ENCODE data around the gene PTS. TPM values are rescaled to one million over a fixed set of nuclear protein-coding genes. Genes with fewer than 3 reads are reported as not detected.

PTS gene
- total RNA-seq, 8 experiments from 2014 or later, result 35.8 to 82.5 (median 46.3) TPM

- Histone ChIP-seq H3K4me1 (replicated peaks in 1 of 2) (peaks cover 10 to 11% of the 10 kb centered on the region in 2 donors), H3K27ac (no peak overlapping the region), H3K4me3 (no peak overlapping the region)
- in situ Hi-C loops (cut with MboI; ENCODE audit: low pct_unique_long_range_greater_than_20kb in 2 of 9, low sequenced_read_pairs in 9 of 9, unreplicated experiment in 9 of 9), result loop anchor here in 3 of 9 experiments (5.0 to 25.0 kb wide), 2 partner anchors 58 to 1063 kb away; no protein-coding TSS in a partner anchor
- WGBS, 10 experiments, result 14 to 100% (median 87%) methylated on average over 1 to 4 of the region's 5 CpGs; no CpG with 5 or more reads in 2 of the 10 experiments
- no peak for ATAC-seq (replicated peaks in 6 of 8)
Measured at GRCh38 chr11:112223754-112224532, 2.3 kb upstream of the PTS start.

GRCh38 chr11:112225753-112226061 lies 521 bp upstream of the PTS start:
- 0 to 87% (median 45%) methylated on average over 2 to 3 of the region's 8 CpGs; no CpG with 5 or more reads in 6 of the 10 experiments for WGBS, 10 experiments
- in situ Hi-C loops (cut with MboI; ENCODE audit: low pct_unique_long_range_greater_than_20kb in 2 of 9, low sequenced_read_pairs in 9 of 9, unreplicated experiment in 9 of 9), result no loop called here
- ATAC-seq (replicated peaks in 6 of 8), result no peak
- peaks cover 10 to 11% of the 10 kb centered on the region in 2 donors for H3K4me1 ChIP-seq (replicated peaks in 1 of 2)
- peak overlapping the region; percentile 95 to 97 for H3K27ac ChIP-seq
- peak overlapping the region; percentile 66 to 89 (median 74) for H3K4me3 ChIP-seq

- H3K4me1 ChIP-seq (replicated peaks in 1 of 2), result peaks cover 10 to 11% of the 10 kb centered on the region in 2 donors
- peak in 7 of 8 experiments; percentile 0 to 64 (median 2) for ATAC-seq (replicated peaks in 6 of 8)
- 0 to 9% (median 3%) methylated on average over 3 to 14 of the region's 16 CpGs; no CpG with 5 or more reads in 2 of the 10 experiments for WGBS, 10 experiments
- peak overlapping the region; percentile 66 to 89 (median 74) for H3K4me3 ChIP-seq
- peak overlapping the region; percentile 95 to 97 for H3K27ac ChIP-seq
- in situ Hi-C loops (cut with MboI; ENCODE audit: low pct_unique_long_range_greater_than_20kb in 2 of 9, low sequenced_read_pairs in 9 of 9, unreplicated experiment in 9 of 9), result no loop called here
Measured at GRCh38 chr11:112226831-112227401, 688 bp downstream of the PTS start.

GRCh38 chr11:112227471-112227870 lies 1.2 kb downstream of the PTS start:
- Histone ChIP-seq H3K27ac (peak overlapping the region in 1 of 2 donors; percentile 95), H3K4me1 (replicated peaks in 1 of 2) (peaks cover 10 to 11% of the 10 kb centered on the region in 2 donors), H3K4me3 (peak overlapping the region; percentile 66 to 89 (median 74))
- 33 to 83% (median 69%) methylated on average over 1 to 4 of the region's 4 CpGs; no CpG with 5 or more reads in 1 of the 10 experiments for WGBS, 10 experiments
- in situ Hi-C loops (cut with MboI; ENCODE audit: low pct_unique_long_range_greater_than_20kb in 2 of 9, low sequenced_read_pairs in 9 of 9, unreplicated experiment in 9 of 9), result no loop called here
- no peak for ATAC-seq (replicated peaks in 6 of 8)

GRCh38 chr11:112228706-112229105 lies 2.5 kb downstream of the PTS start:
- H3K27ac ChIP-seq, result no peak overlapping the region
- WGBS, 10 experiments, result 87 to 100% (median 96%) methylated on average over 1 to 2 of the region's 2 CpGs
- no peak for ATAC-seq (replicated peaks in 6 of 8)
- in situ Hi-C loops (cut with MboI; ENCODE audit: low pct_unique_long_range_greater_than_20kb in 2 of 9, low sequenced_read_pairs in 9 of 9, unreplicated experiment in 9 of 9), result no loop called here
- peaks cover 10 to 11% of the 10 kb centered on the region in 2 donors for H3K4me1 ChIP-seq (replicated peaks in 1 of 2)
- H3K4me3 ChIP-seq, result no peak overlapping the region

GRCh38 chr11:112229159-112229558 lies 2.9 kb downstream of the PTS start:
- in situ Hi-C loops (cut with MboI; ENCODE audit: low pct_unique_long_range_greater_than_20kb in 2 of 9, low sequenced_read_pairs in 9 of 9, unreplicated experiment in 9 of 9), result no loop called here
- Histone ChIP-seq H3K4me1 (replicated peaks in 1 of 2) (peaks cover 10 to 11% of the 10 kb centered on the region in 2 donors), H3K4me3 (no peak overlapping the region), H3K27ac (no peak overlapping the region)
- ATAC-seq (replicated peaks in 6 of 8), result no peak
- WGBS, 10 experiments, result 86 to 100% (median 97%) methylated on average over 1 to 7 of the region's 7 CpGs; no CpG with 5 or more reads in 1 of the 10 experiments

GRCh38 chr11:112229746-112230433 lies 3.7 kb downstream of the PTS start:
- in situ Hi-C loops (cut with MboI; ENCODE audit: low pct_unique_long_range_greater_than_20kb in 2 of 9, low sequenced_read_pairs in 9 of 9, unreplicated experiment in 9 of 9), result no loop called here
- H3K27ac ChIP-seq, result no peak overlapping the region
- no peak for ATAC-seq (replicated peaks in 6 of 8)
- H3K4me3 ChIP-seq, result no peak overlapping the region
- 10 to 80% (median 67%) methylated on average over 1 to 3 of the region's 3 CpGs; no CpG with 5 or more reads in 3 of the 10 experiments for WGBS, 10 experiments
- peaks cover 10 to 11% of the 10 kb centered on the region in 2 donors for H3K4me1 ChIP-seq (replicated peaks in 1 of 2)

GRCh38 chr11:112231952-112232351 lies 5.7 kb downstream of the PTS start:
- 55 to 100% (median 85%) methylated on average over 1 to 2 of the region's 2 CpGs for WGBS, 10 experiments
- Histone ChIP-seq H3K4me1 (replicated peaks in 1 of 2) (peaks cover 6 to 11% of the 10 kb centered on the region in 2 donors), H3K27ac (no peak overlapping the region), H3K4me3 (no peak overlapping the region)
- ATAC-seq (replicated peaks in 6 of 8), result no peak
- in situ Hi-C loops (cut with MboI; ENCODE audit: low pct_unique_long_range_greater_than_20kb in 2 of 9, low sequenced_read_pairs in 9 of 9, unreplicated experiment in 9 of 9), result no loop called here

GRCh38 chr11:112235750-112236390 lies 9.6 kb downstream of the PTS start:
- Histone ChIP-seq H3K4me1 (replicated peaks in 1 of 2) (no peaks in the 10 kb centered on the region), H3K27ac (no peak overlapping the region), H3K4me3 (no peak overlapping the region)
- WGBS, 10 experiments, result 83 to 100% (median 98%) methylated on average over 1 to 8 of the region's 8 CpGs
- in situ Hi-C loops (cut with MboI; ENCODE audit: low pct_unique_long_range_greater_than_20kb in 2 of 9, low sequenced_read_pairs in 9 of 9, unreplicated experiment in 9 of 9), result no loop called here
- ATAC-seq (replicated peaks in 6 of 8), result no peak

GRCh38 chr11:112237451-112237850 lies 11.2 kb downstream of the PTS start:
- Histone ChIP-seq H3K27ac (no peak overlapping the region), H3K4me1 (replicated peaks in 1 of 2) (peaks cover 0 to 6% of the 10 kb centered on the region in 2 donors), H3K4me3 (no peak overlapping the region)
- 88 to 100% (median 94%) methylated on average over 1 to 4 of the region's 4 CpGs; no CpG with 5 or more reads in 3 of the 10 experiments for WGBS, 10 experiments
- no peak for ATAC-seq (replicated peaks in 6 of 8)
- in situ Hi-C loops (cut with MboI; ENCODE audit: low pct_unique_long_range_greater_than_20kb in 2 of 9, low sequenced_read_pairs in 9 of 9, unreplicated experiment in 9 of 9), result no loop called here

GRCh38 chr11:112238041-112238440 lies 11.8 kb downstream of the PTS start:
- Histone ChIP-seq H3K4me3 (no peak overlapping the region), H3K27ac (no peak overlapping the region), H3K4me1 (replicated peaks in 1 of 2) (peaks cover 0 to 6% of the 10 kb centered on the region in 2 donors)
- 33 to 100% (median 96%) methylated on average over 1 to 3 of the region's 3 CpGs; no CpG with 5 or more reads in 2 of the 10 experiments for WGBS, 10 experiments
- ATAC-seq (replicated peaks in 6 of 8), result no peak
- in situ Hi-C loops (cut with MboI; ENCODE audit: low pct_unique_long_range_greater_than_20kb in 2 of 9, low sequenced_read_pairs in 9 of 9, unreplicated experiment in 9 of 9), result no loop called here

- peaks cover 0 to 6% of the 10 kb centered on the region in 2 donors for H3K4me1 ChIP-seq (replicated peaks in 1 of 2)
- H3K4me3 ChIP-seq, result no peak overlapping the region
- ATAC-seq (replicated peaks in 6 of 8), result peak in 3 of 8 experiments; percentile 19 to 90 (median 25)
- H3K27ac ChIP-seq, result no peak overlapping the region
- in situ Hi-C loops (cut with MboI; ENCODE audit: low pct_unique_long_range_greater_than_20kb in 2 of 9, low sequenced_read_pairs in 9 of 9, unreplicated experiment in 9 of 9), result no loop called here
- 29 to 100% (median 81%) methylated on average over 2 to 3 of the region's 3 CpGs; no CpG with 5 or more reads in 2 of the 10 experiments for WGBS, 10 experiments
Measured at GRCh38 chr11:112241486-112241885, 15.3 kb downstream of the PTS start.

All from motor neuron (in vitro differentiated cells).